ENCODE data around the gene WRAP73. TPM values are rescaled to one million over a fixed set of nuclear protein-coding genes. Genes with fewer than 3 reads are reported as not detected.

Gene WRAP73
- total RNA-seq, 1 experiment from 2014 or later = 51.4 TPM

- no peak for TF ChIP-seq REST (IDR thresholded peaks at IDR 0.05; ENCODE audit: low read depth)
Observed at GRCh38 chr1:3636080-3636479, 13.8 kb downstream of the WRAP73 start (continued).

GRCh38 chr1:3634059-3634800 is 15.7 kb downstream of the WRAP73 start:
- Histone ChIP-seq H3K79me2 (ENCODE audit: insufficient read depth, low read length) (no peaks in the 10 kb centered on the region), H3K9ac (ENCODE audit: low read length) (no peak overlapping the region), H2AFZ (ENCODE audit: low read depth, low read length, poor library complexity, severe bottlenecking) (no peak overlapping the region), H3K4me1 (ENCODE audit: control insufficient read depth in 1 of 2, insufficient read depth in 2 of 2, low read length in 2 of 2) (no peaks in the 10 kb centered on the region), H3K27ac (ENCODE audit: low read depth, low read length) (no peak overlapping the region), H4K20me1 (ENCODE audit: insufficient read depth) (no peaks in the 10 kb centered on the region), H3K4me2 (ENCODE audit: low read length) (no peak overlapping the region), H3K36me3 (ENCODE audit: control insufficient read depth in 1 of 2, insufficient read depth in 2 of 2, low read length in 2 of 2) (peaks cover 18 to 39% of the 10 kb centered on the region in 2 experiments; a peak in 3 of 4 replicates), H3K4me3 (replicated peaks in 1 of 2; ENCODE audit: low read depth in 1 of 2, low read length in 2 of 2) (no peak overlapping the region), H3K9me3 (ENCODE audit: control insufficient read depth in 1 of 2, insufficient read depth in 1 of 2, low read depth in 1 of 2, low read length in 2 of 2) (no peaks in the 10 kb centered on the region), H3K27me3 (ENCODE audit: insufficient read depth, low read length) (no peaks in the 10 kb centered on the region), H3K9me2 (ENCODE audit: insufficient read depth) (no peaks in the 10 kb centered on the region)
- DNase-seq (ENCODE audit: low read depth, low spot score) (no peak), ATAC-seq (no peak)
- no TSS peak for BruUV-seq (replicated peaks)
- ChIA-PET CTCF (no interaction called here), RAD21 (ENCODE audit: low non-redundant PET in 1 of 2, low total read pairs in 2 of 2, uncharacterized antibody in 2 of 2, unreplicated experiment in 2 of 2) (no interaction called here), POLR2A (no interaction called here)
- intact Hi-C loops (cut with micrococcal nuclease) = no loop called here
- no peak for TF ChIP-seq REST (IDR thresholded peaks at IDR 0.05; ENCODE audit: low read depth)
- TF ChIP-seq SP1 (IDR thresholded peaks at IDR 0.05; ENCODE audit: low read depth) = no peak
- no peak for TF ChIP-seq RAD21 (IDR thresholded peaks at IDR 0.05; ENCODE audit: low read depth)
- no peak for TF ChIP-seq FOSL1 (IDR thresholded peaks at IDR 0.05; ENCODE audit: low read depth)
- no peak for TF ChIP-seq JUND (IDR thresholded peaks at IDR 0.05)
- TF ChIP-seq ZFX (IDR thresholded peaks at IDR 0.05) = no peak
- no peak for TF ChIP-seq ZNF274 (IDR thresholded peaks at IDR 0.05; ENCODE audit: low read depth, low read length)
- TF ChIP-seq YY1 (IDR thresholded peaks at IDR 0.05; ENCODE audit: extremely low read depth, insufficient replicate concordance, low read depth, low read length) = no peak
- no peak for TF ChIP-seq TCF7L2 (IDR thresholded peaks at IDR 0.05; ENCODE audit: borderline replicate concordance, extremely low read depth, insufficient read depth, insufficient read length)
- TF ChIP-seq ZBTB33 (IDR thresholded peaks at IDR 0.05; ENCODE audit: extremely low read depth, insufficient replicate concordance, low read length) = no peak
- no peak for TF ChIP-seq EZH2phosphoT487 (IDR thresholded peaks at IDR 0.05; ENCODE audit: borderline replicate concordance)
- no peak for TF ChIP-seq SIN3A (IDR thresholded peaks at IDR 0.05; ENCODE audit: low read depth)
- no peak for TF ChIP-seq POLR2AphosphoS5 (IDR thresholded peaks at IDR 0.05; ENCODE audit: low read depth, low read length)
